Fibroblast of skin of left quadriceps (primary cell): Measurements from ENCODE around the gene COL27A1.
"Not testable (repeated sequence)": the region's sequence is repeated elsewhere in the genome, so short reads cannot be mapped to it uniquely, and the experiment has no call there.

Experiments used
- DNase-seq, 2 experiments: peaks; one replicate each; pipeline ENCODE4 v3.0.0-alpha.2; 2013; ENCODE audit warnings: low read depth in 2 of 2

The COL27A1 gene

GRCh38 chr9:114123031-114123977 is 32.0 kb upstream of the COL27A1 start:
- DNase-seq, result no peak

GRCh38 chr9:114124138-114124537 is 31.2 kb upstream of the COL27A1 start:
- DNase-seq, result no peak

GRCh38 chr9:114124666-114125475 is 30.5 kb upstream of the COL27A1 start:
- no peak for DNase-seq

- DNase-seq, result no peak
Measured at GRCh38 chr9:114125476-114126013, 29.8 kb upstream of the COL27A1 start.

GRCh38 chr9:114126247-114127060 is 28.9 kb upstream of the COL27A1 start:
- DNase-seq, result no peak

DNA sequence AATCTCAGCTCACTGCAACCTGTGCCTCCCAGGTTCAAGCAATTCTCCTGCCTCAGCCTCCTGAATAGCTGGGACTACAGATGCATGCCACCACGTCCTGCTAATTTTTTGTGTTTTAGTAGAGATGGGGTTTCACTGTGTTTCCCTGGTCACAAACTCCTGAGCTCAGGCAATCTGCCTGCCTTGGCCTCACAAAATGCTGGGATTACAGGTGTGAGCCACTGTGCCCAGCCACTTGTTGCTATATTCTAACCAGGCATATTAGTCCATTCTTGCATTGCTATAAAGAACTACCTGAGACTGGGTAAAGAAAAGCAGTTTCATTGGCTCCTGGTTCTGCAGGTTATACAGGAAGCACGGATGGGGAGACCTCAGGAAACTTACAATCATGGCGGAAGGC is 26.6 kb upstream of the COL27A1 start:
- not testable (repeated sequence) for DNase-seq

DNA sequence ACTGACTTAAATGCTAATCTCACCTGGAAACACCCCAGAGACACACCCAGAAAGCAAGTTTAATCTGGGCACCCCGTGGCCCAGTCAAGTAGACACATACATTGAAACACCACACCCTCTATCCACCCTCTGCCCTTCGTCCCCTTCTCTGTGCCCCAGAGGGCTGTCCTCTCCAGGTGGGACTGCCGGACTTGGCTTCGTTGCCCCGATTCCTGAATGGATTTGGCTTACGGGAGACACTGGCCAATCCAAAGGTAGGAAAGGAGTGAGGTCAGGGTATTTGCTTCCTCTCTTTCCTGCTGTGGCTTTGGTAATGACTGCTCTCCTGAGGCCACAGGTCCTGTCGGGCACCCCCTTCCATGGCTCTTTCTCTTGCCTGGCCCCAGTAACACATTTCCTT is 25.2 kb upstream of the COL27A1 start:
- no peak for DNase-seq

GRCh38 chr9:114130624-114131277 is 24.6 kb upstream of the COL27A1 start:
- DNase-seq, result no peak

- no peak for DNase-seq
Measured at GRCh38 chr9:114131808-114132549, 23.4 kb upstream of the COL27A1 start.

GRCh38 chr9:114132550-114132918 is 22.8 kb upstream of the COL27A1 start:
- no peak for DNase-seq

DNA sequence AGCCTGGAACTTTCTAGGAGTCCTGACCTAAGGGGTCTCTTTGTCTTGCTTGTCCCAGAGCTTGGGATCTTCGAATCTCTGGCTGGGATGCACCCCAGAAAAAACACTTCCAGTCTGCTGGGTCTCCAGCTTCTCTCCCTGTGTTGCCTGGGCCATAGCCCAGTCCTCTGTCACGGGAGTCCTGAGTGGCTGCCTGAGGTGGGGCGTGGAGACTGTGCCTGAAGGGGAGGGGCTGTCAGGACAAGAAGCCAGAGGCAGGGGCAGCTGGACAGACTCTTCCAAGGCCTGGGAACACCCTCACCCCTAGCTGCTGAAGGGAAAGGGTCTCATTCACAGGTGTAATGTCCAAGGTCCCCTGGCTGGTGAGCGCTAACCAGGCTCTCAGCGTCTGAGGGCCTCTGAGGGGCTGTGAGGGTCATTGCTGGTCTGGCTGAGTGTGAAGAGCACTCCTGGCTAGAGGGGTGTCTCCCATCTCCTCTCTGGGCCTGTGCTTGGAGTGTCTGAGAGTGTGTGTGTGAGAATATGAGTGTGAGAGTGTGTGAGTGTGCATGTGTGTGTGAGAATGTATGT is 20.4 kb upstream of the COL27A1 start:
- DNase-seq, result no peak

- no peak for DNase-seq
Measured at GRCh38 chr9:114137831-114138230, 17.5 kb upstream of the COL27A1 start.

GRCh38 chr9:114138552-114138971 is 16.8 kb upstream of the COL27A1 start:
- DNase-seq, result no peak

- DNase-seq, result no peak
Measured at GRCh38 chr9:114139071-114139470, 16.3 kb upstream of the COL27A1 start.

DNA sequence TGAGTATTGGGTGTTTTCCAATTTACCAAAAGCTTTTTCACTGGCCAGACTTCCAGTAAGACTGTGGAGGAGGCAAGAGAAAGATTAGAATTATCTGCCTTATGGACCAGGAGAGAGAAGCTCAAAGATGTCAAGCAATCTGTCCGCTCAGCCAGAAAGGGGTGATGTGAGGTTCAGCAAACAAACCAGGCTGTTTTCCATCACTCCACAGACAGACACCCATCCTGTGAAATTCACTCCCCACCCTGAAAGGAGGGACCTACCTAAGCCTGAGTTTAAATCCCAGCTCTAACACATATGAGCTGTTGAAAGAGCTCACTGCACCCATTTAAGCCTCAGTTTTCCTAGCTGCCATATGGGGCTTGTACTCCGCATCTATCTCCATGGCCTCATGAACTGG is 14.9 kb upstream of the COL27A1 start:
- no peak for DNase-seq

DNA sequence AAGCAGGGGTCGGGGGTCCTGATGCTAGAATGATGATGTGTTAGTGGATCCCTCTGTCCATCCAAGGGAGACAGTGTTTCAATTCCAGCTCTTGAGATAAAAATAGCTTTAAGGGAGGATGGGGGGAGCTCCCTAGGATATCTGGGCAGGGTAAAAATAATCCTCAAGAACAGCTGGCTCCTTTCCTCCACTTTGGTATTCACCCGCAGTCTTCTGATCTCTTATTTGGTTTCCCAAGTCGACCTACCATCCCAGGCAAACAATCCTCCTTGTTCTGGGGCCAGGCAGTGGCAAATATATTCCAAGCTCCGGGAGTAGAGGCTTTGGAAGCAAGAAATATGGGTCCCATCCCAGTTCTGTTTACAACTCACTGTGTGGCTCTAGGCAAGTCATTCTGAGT is 14.5 kb upstream of the COL27A1 start:
- DNase-seq, result no peak

DNA sequence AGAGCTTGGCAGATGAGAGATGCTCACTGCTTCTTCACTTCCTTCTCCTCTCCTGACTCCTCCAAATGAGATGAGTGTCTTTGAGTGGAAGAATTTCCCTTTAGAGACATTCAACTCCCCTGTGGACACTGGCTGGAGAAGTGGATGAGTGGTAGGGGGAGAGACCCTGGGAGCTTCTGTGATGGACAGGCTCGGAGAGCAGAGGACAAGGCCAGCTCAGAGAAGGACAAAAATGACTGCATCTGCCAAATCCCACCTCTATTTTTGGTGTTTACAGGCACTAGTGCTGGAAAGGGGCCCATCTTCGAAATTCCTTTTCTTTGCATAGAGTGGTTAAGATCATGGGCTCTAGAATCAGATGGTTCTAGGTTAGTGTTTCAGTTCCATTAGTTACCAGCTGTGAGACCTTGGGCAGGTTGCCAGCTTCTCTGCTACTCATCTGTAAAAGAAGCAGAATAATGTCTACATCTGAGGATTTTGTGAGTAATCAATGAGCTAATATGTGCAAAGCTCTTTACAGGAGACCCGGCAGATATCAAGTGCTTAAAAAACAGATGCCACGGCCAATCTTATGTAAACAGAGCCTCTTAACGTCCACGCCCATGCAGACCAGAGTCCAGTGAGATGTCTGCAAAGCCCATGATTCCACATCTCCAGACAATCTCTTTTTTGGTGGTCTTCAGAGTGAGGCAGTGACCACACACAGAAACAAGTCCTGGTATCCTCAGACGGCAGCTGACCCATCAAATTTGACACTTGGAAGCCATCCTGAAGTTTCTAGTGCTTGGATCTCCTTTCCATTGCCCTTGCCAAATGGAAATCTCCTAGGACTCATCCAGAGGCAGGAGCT is 13.6 kb upstream of the COL27A1 start:
- DNase-seq, result no peak

GRCh38 chr9:114143234-114143633 is 12.1 kb upstream of the COL27A1 start:
- no peak for DNase-seq

- DNase-seq, result no peak
Measured at GRCh38 chr9:114146735-114147134, 8.6 kb upstream of the COL27A1 start.
